ENCODE data around the gene CDH3. TPM values are rescaled to one million over a fixed set of nuclear protein-coding genes. Genes with fewer than 3 reads are reported as not detected.

The CDH3 gene
- total and polyA plus RNA-seq, 2 of the 13 experiments (the other 11 are each of a cell fraction or from before 2014, with no cell fraction given) = 0.11 TPM; not detected in 1

- TF ChIP-seq ZNF280D (CRISPR knock-in tag; IDR thresholded peaks at IDR 0.05) (no peak), ZFX (CRISPR knock-in tag; IDR thresholded peaks at IDR 0.05; ENCODE audit: low read depth) (peak; percentile 37), SUZ12 (IDR thresholded peaks at IDR 0.05; ENCODE audit: low read depth, low read length) (no peak), GTF2F1 (IDR thresholded peaks at IDR 0.05; ENCODE audit: low read length) (no peak), DZIP1 (CRISPR knock-in tag; IDR thresholded peaks at IDR 0.05) (no peak), KLF9 (CRISPR knock-in tag; IDR thresholded peaks at IDR 0.05; ENCODE audit: low read depth) (no peak), TOPORS (CRISPR knock-in tag; IDR thresholded peaks at IDR 0.05) (0 out of 2 replicates have a peak, but pooled peaks have one; percentile 55), SIX4 (CRISPR knock-in tag; IDR thresholded peaks at IDR 0.05) (0 out of 2 replicates have a peak, but pooled peaks have one; percentile 19), PRDM4 (CRISPR knock-in tag; IDR thresholded peaks at IDR 0.05; ENCODE audit: borderline replicate concordance) (no peak), ZNF678 (CRISPR knock-in tag; IDR thresholded peaks at IDR 0.05) (no peak), MXD1 (CRISPR knock-in tag; IDR thresholded peaks at IDR 0.05) (no peak), ZNF335 (CRISPR knock-in tag; IDR thresholded peaks at IDR 0.05) (no peak), AHR (CRISPR knock-in tag; IDR thresholded peaks at IDR 0.05) (no peak), RBAK (CRISPR knock-in tag; IDR thresholded peaks at IDR 0.05) (no peak), ZNF672 (CRISPR knock-in tag; IDR thresholded peaks at IDR 0.05) (no peak), RFXANK (CRISPR knock-in tag; IDR thresholded peaks at IDR 0.05) (no peak), TCF7L2 (IDR thresholded peaks at IDR 0.05; ENCODE audit: low read depth, low read length) (no peak)
These were observed 92.9 kb downstream of the CDH3 start (continued) for GRCh38 chr16:68737730-68738629.
